GM13976 (cell line): ENCODE results near the gene TSACC.
"Not testable (repeated sequence)": the region's sequence is repeated elsewhere in the genome, so short reads cannot be mapped to it uniquely, and the experiment has no call there.

Experiments used
- DNase-seq: peaks from one replicate; pipeline ENCODE4 v3.0.0; 2012; ENCODE audit warnings: low spot score
- CTCF ChIP-seq: IDR thresholded peaks from 2 replicates; pipeline ENCODE4 v1.5.1; 2012; ENCODE audit warnings: borderline replicate concordance, mild to moderate bottlenecking; ENCODE audit not compliant: insufficient read depth; ENCODE audit errors: extremely low read depth, missing control alignments, control extremely low read depth
- in situ Hi-C: fragments of 300-500 bp; cut with MboI; formaldehyde crosslinking; loops from one replicate; pipeline ENCODE4 v1.12.0; 2022; ENCODE audit warnings: low sequenced_read_pairs, mixed read lengths, inconsistent platforms; ENCODE audit not compliant: unreplicated experiment

TSACC gene

GRCh38 chr1:156346636-156347035, 8.3 kb downstream of the TSACC start:
- in situ Hi-C loops = no loop called here
- no peak for TF ChIP-seq CTCF
- DNase-seq = no peak

DNA sequence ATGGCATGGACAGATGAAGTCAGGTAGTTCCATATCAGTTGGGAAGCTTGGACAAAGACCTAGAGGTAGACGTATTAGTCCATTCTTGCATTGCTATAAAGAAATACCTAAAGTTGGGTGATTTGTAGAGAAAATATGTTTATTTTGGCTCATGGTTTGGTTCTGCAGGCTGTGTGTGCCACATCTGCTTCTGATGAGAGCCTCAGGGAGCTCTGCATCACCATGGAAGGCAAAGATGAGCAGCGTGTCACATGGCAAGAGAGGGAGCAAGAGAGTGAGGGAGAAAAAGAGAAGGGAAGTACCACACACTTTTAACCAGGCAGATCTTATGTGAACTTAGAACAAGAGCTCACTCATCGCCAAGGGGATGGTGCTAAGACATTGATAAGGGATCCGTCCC, 9.0 kb downstream of the TSACC start:
- in situ Hi-C loops = no loop called here
- no peak for DNase-seq
- TF ChIP-seq CTCF = no peak

DNA sequence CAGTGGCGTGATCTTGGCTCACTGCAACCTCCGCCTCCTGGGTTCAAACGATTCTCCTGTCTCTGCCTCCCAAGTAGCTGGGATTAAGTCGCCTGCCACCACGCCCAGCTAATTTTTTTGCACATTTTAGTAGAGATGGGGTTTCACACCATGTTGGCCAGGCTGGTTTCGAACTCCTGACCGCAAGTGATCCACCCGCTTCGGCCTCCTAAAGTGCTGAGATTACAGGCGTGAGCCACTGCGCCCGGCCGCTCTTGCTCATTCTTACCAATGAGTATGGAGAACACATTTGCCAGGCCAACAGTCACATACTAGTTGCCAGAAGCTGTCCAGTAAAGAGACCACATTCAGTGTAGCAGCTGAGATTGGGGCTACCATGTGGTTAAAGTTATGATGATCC, 14.2 kb downstream of the TSACC start:
- DNase-seq, in situ Hi-C loops: not testable (repeated sequence)

- no peak for DNase-seq
- in situ Hi-C loops = no loop called here
- no peak for TF ChIP-seq CTCF
Measured at GRCh38 chr1:156356262-156356874, 18.0 kb downstream of the TSACC start.

DNA sequence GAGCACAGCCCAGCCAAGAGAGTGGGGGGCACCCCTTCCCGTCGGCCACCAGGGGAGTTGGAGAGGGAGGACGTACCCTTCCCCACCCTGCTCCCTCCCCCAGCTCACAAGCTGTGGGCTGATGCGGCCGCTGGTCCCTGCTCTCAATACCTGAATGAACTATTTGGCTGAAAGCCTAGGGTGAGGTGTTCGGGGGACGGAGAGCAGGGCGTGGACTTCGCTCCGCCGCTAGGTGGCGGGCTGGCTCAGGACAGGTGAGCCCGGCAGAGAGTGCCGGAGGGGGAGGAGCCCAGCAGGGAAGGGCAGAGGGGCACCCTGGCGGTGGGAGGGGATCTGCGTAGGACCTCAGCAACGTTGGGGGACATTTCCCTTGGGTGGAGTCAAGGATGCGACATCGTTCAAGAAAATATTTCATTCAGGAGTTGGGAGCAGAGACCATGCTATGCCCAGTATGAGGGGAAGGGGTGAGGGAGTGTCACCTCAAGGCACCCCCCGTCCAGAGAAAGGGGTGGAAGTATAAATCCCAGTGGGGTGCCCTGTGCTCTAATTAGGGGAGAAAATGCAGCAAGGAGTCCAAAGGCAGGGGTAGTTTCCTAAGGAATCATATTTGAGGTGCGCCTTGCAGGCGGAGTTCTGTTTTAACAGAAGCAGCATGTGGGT, 18.7 kb downstream of the TSACC start:
- TF ChIP-seq CTCF = peak; percentile 98
- in situ Hi-C loops = no loop called here
- peak; percentile 89 for DNase-seq

DNA sequence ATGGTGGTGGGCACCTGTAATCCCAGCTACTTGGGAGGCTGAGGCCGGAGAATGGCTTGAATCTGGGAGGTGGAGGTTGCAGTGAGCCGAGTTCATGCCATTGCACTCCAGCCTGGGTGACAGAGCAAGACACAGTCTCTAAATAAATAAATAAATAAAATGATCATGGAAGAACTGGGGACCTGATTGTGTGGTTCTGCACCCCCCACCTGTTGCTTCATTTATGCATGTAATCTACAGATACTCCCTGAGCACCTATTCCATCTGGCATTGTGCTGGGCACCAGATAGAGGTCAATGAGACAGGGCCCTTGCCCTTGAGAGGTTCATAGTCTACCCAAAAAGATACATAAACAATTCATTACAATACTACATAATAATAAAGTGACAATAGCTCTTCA, 19.7 kb downstream of the TSACC start:
- in situ Hi-C loops = no loop called here
- no peak for TF ChIP-seq CTCF
- DNase-seq = no peak

DNA sequence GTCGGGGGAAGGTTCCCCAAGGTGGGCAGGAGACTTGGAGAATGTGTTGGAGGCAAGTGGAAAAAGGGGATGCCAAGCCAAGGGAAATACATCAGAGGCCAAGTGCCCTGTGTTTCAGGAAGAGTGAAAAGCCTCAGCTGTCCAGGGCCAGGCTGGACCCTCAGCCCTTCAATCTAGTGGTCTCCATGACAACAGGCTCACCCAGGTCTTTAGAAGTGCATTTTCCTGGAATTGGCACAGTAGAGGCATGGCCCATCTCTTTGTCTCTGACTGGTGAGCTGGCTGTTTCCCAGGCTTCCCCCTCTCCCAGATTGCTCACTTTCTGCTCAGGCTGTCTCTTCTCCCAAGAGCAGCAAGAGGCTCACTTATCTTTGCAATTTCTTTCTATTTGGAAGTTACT, 20.3 kb downstream of the TSACC start:
- DNase-seq = no peak
- in situ Hi-C loops = no loop called here
- TF ChIP-seq CTCF = no peak
